Fibroblast of lung (primary cell): ENCODE results near the gene OR4Q2. TPM values are rescaled to one million over a fixed set of nuclear protein-coding genes. Genes with fewer than 3 reads are reported as not detected.

Experiments used
- DNase-seq, 2 donors: peaks; one replicate each; pipeline versions ENCODE4 v3.0.0 to v3.0.0-alpha.2; 2010; ENCODE audit warnings: low read depth in 2 of 2
- H2AFZ ChIP-seq: 2 replicates; pipeline ENCODE4 v1.5.1; 2012; ENCODE audit warnings: low read length, control low read depth, inconsistent platforms
- H3K27ac ChIP-seq: 2 replicates; pipeline ENCODE4 v1.5.1; 2011; ENCODE audit warnings: low read length, control low read depth; ENCODE audit not compliant: insufficient read depth
- H3K27me3 ChIP-seq: 2 replicates; pipeline ENCODE4 v1.5.1; 2011; ENCODE audit warnings: mild to moderate bottlenecking, low read length; ENCODE audit not compliant: control insufficient read depth, insufficient read depth
- H3K36me3 ChIP-seq: 2 replicates; pipeline ENCODE4 v1.5.1; 2011; ENCODE audit warnings: low read length; ENCODE audit not compliant: control insufficient read depth, insufficient read depth
- H3K4me1 ChIP-seq: 2 replicates; pipeline ENCODE4 v1.5.1; 2011; ENCODE audit warnings: low read length; ENCODE audit not compliant: control insufficient read depth, insufficient read depth; ENCODE audit errors: extremely low read depth
- H3K4me2 ChIP-seq: 2 replicates; pipeline ENCODE4 v1.5.1; 2011; ENCODE audit warnings: low read length, control low read depth; ENCODE audit not compliant: insufficient read depth; ENCODE audit errors: extremely low read depth
- H3K4me3 ChIP-seq, 4 experiments: fragments of 200-600 bp in 1 of 4; sonication (generic) in 1 of 4; replicated peaks in 1 of 4; 2 replicates each; pipeline ENCODE4 v1.5.1; 2011 to 2016; ENCODE audit warnings: low read length in 4 of 4, low read depth in 3 of 4, mild to moderate bottlenecking in 3 of 4, control low read depth in 2 of 4, inconsistent platforms in 1 of 4, mixed read lengths in 1 of 4; ENCODE audit not compliant: insufficient read depth in 1 of 4; ENCODE audit errors: control extremely low read depth in 1 of 4
- H3K79me2 ChIP-seq: 2 replicates; pipeline ENCODE4 v1.5.1; 2012; ENCODE audit warnings: mild to moderate bottlenecking, low read length, inconsistent platforms; ENCODE audit not compliant: control insufficient read depth, insufficient read depth
- H3K9ac ChIP-seq: 2 replicates; pipeline ENCODE4 v1.5.1; 2011; ENCODE audit warnings: mild to moderate bottlenecking, low read length, control low read depth; ENCODE audit not compliant: insufficient read depth
- H3K9me3 ChIP-seq: 2 replicates; pipeline ENCODE4 v1.5.1; 2012; ENCODE audit warnings: low read depth, low read length; ENCODE audit not compliant: control insufficient read depth, insufficient read depth
- H4K20me1 ChIP-seq: 2 replicates; pipeline ENCODE4 v1.5.1; 2011; ENCODE audit warnings: low read length; ENCODE audit not compliant: control insufficient read depth, insufficient read depth; ENCODE audit errors: extremely low read depth
- EZH2 ChIP-seq: IDR thresholded peaks from 2 replicates; pipeline ENCODE4 v1.5.1; 2012; ENCODE audit warnings: low read length, control low read depth, mild to moderate bottlenecking; ENCODE audit errors: missing control alignments
- polyA plus RNA-seq, 2 donors: library from polyadenylated mRNA; depleted of rRNA in 1 of 2; stranded (reverse) in 1 of 2; unstranded in 1 of 2; fragments of >200 nt; gene quantifications; 2 replicates each; pipeline ENCODE4 v1.2.1, GENCODE V29; 2011 to 2012; ENCODE audit warnings: missing spikeins in 1 of 2
- total RNA-seq: library from RNA; depleted of rRNA; stranded (reverse); fragments of >200 nt; gene quantifications from 2 replicates; pipeline ENCODE4 v1.2.1, GENCODE V29; 2014
- TF ChIP-seq, protein P1 (sequence below), 2 donors: IDR thresholded peaks in 1 of 2; conservative IDR thresholded peaks in 1 of 2; 1 replicate in 1 of 2; 2 replicates in 1 of 2; pipeline ENCODE4 v1.5.1; 2011 to 2012; ENCODE audit warnings: low read length in 2 of 2, control low read depth in 1 of 2, inconsistent platforms in 1 of 2, low read depth in 1 of 2, mild to moderate bottlenecking in 1 of 2

The OR4Q2 gene
- total and polyA plus RNA-seq, 2 donors (not counting 1 experiment from before 2014, with no cell fraction given), result not detected

DNA sequence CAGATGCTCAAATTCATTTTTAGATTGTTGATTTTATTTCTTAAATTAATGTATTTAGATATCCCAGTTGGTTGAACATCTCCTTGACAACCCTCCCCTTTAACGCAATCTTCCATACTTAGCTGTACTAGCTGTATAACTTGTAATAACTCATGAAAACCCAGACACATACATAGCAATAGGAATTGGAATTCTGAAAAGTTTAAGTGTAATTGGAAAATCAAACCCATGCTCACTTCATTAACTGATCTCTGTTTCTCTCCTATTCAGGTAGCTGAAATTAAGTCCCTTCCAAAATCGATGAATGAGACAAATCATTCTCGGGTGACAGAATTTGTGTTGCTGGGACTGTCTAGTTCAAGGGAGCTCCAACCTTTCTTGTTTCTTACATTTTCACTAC, 26.7 kb upstream of the OR4Q2 start, which contains the start of gene OR4K15:
Gene OR4K15 (plus strand): TSS at position 301 of the 400 bp plus-strand sequence. CDS start 0 bp downstream, at position 301.
- H3K27me3 ChIP-seq, result no peaks in the 10 kb centered on the region
- no peak for TF ChIP-seq EZH2
- TF ChIP-seq, protein P1, sequence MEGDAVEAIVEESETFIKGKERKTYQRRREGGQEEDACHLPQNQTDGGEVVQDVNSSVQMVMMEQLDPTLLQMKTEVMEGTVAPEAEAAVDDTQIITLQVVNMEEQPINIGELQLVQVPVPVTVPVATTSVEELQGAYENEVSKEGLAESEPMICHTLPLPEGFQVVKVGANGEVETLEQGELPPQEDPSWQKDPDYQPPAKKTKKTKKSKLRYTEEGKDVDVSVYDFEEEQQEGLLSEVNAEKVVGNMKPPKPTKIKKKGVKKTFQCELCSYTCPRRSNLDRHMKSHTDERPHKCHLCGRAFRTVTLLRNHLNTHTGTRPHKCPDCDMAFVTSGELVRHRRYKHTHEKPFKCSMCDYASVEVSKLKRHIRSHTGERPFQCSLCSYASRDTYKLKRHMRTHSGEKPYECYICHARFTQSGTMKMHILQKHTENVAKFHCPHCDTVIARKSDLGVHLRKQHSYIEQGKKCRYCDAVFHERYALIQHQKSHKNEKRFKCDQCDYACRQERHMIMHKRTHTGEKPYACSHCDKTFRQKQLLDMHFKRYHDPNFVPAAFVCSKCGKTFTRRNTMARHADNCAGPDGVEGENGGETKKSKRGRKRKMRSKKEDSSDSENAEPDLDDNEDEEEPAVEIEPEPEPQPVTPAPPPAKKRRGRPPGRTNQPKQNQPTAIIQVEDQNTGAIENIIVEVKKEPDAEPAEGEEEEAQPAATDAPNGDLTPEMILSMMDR (conservative IDR thresholded peaks at IDR 0.05 in 1 of 2, IDR thresholded peaks at IDR 0.05 in 1 of 2; ENCODE audit: low read depth in 1 of 2, low read length in 2 of 2), result no peak
- no peaks in the 10 kb centered on the region for H3K36me3 ChIP-seq
- H3K9me3 ChIP-seq, result no peaks in the 10 kb centered on the region
- no peak within 1 kb of the TSS for H3K27ac ChIP-seq
- H3K79me2 ChIP-seq, result no peaks in the 10 kb centered on the region
- no peak within 1 kb of the TSS for H3K4me2 ChIP-seq
- H3K9ac ChIP-seq, result no peak within 1 kb of the TSS
- H3K4me3 ChIP-seq, result no peak within 1 kb of the TSS
- no peaks in the 10 kb centered on the region for H3K4me1 ChIP-seq
- no peak within 1 kb of the TSS for H2AFZ ChIP-seq
- H4K20me1 ChIP-seq, result no peaks in the 10 kb centered on the region
- no peak for DNase-seq

DNA sequence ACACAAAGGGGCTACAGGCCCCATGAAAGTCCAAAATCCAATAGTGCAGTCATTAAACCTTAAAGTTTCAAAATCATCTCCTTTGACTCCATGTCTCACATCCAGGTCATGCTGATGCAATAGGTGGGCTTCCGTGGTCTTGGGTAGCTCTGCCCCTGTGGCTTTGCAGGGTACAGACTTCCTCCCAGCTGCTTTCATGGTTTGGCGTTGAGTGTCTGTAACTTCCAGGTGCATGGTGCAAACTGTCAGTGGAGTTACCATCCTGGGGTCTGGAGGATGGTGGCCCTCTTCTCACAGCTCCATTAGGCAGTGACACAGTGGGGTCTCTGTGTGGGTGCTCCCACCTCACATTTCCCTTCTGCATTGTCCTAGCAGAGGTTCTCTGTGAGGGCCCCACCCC, 8.5 kb upstream of the OR4Q2 start:
- Histone ChIP-seq H3K4me3 (no peak overlapping the region), H3K79me2 (no peaks in the 10 kb centered on the region), H3K4me1 (no peaks in the 10 kb centered on the region), H2AFZ (no peak overlapping the region), H3K9ac (no peak overlapping the region), H3K27ac (no peak overlapping the region), H3K9me3 (no peaks in the 10 kb centered on the region), H4K20me1 (no peaks in the 10 kb centered on the region), H3K27me3 (no peaks in the 10 kb centered on the region), H3K4me2 (no peak overlapping the region), H3K36me3 (no peaks in the 10 kb centered on the region)
- no peak for DNase-seq
- TF ChIP-seq EZH2, result no peak
- TF ChIP-seq, protein P1 (conservative IDR thresholded peaks at IDR 0.05 in 1 of 2, IDR thresholded peaks at IDR 0.05 in 1 of 2; ENCODE audit: low read depth in 1 of 2, low read length in 2 of 2), result no peak

DNA sequence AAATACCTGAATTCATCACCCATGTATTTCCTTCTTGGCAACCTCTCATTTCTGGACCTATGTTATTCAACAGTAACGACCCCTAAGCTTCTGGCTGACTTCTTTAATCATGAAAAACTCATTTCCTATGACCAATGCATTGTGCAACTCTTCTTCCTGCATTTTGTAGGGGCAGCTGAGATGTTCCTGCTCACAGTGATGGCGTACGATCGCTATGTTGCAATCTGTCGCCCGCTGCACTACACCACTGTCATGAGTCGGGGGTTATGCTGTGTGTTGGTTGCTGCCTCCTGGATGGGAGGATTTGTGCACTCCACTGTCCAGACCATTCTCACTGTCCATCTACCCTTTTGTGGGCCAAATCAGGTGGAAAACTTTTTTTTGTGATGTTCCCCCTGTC, 356 bp downstream of the OR4Q2 start:
- Histone ChIP-seq H3K36me3 (no peaks in the 10 kb centered on the region), H4K20me1 (no peaks in the 10 kb centered on the region), H3K27ac (no peak overlapping the region), H3K27me3 (no peaks in the 10 kb centered on the region), H3K9ac (no peak overlapping the region), H2AFZ (no peak overlapping the region), H3K9me3 (no peaks in the 10 kb centered on the region), H3K4me1 (no peaks in the 10 kb centered on the region), H3K4me3 (no peak overlapping the region), H3K4me2 (no peak overlapping the region), H3K79me2 (no peaks in the 10 kb centered on the region)
- no peak for DNase-seq
- TF ChIP-seq, protein P1 (conservative IDR thresholded peaks at IDR 0.05 in 1 of 2, IDR thresholded peaks at IDR 0.05 in 1 of 2; ENCODE audit: low read depth in 1 of 2, low read length in 2 of 2), result no peak
- no peak for TF ChIP-seq EZH2
